Glomerular visceral epithelial cell (primary cell): Measurements from ENCODE around the gene NEMP2.

Source experiments
- DNase-seq: peaks from one replicate; pipeline ENCODE4 v3.0.0-alpha.2; 2016; ENCODE audit errors: extremely low spot score

Gene NEMP2, protein sequence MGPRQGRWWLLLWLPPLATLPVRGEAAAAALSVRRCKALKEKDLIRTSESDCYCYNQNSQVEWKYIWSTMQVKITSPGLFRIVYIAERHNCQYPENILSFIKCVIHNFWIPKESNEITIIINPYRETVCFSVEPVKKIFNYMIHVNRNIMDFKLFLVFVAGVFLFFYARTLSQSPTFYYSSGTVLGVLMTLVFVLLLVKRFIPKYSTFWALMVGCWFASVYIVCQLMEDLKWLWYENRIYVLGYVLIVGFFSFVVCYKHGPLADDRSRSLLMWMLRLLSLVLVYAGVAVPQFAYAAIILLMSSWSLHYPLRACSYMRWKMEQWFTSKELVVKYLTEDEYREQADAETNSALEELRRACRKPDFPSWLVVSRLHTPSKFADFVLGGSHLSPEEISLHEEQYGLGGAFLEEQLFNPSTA

DNA sequence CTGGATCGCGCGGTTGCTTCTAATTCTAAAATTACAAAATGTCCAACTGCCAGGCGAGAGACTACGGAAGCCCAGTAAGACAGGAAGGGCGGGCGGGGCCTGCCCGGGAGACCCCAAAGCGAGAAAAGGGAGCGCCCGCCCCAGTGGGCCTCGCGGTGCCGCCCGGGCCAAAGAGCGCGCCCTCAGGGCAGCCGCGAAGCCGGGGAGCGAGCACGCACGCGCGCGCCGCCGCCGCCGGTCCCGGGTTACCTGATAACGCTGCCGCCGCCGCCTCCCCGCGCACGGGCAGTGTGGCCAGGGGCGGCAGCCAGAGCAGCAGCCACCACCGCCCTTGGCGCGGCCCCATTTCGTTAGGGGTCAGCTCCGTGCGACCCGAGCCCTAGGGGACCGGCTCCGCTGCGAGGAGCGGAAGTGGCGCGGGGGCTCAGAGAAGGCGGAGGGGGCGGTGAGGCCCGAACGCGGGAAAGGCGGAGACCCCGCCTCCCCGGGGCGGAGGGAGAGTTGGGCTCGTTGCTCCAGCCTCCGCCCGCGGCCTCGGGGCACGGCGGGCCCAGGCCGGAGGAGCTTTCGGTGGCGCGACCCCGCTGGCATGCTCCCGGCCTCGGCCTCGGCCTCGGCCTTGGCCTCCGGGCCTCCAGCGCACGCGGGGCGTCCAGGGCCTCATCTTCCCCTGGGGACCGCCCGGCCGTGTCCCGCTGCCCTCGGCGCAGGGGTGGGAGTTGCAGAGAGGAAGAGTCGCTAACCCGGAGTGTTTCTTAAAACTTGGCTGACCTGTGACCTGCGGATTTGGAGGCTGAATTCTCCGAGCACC is at the start of gene NEMP2:
Gene NEMP2, minus strand, starts transcription at position 413 of the 811 bp plus-strand sequence. Its CDS starts 67 bp downstream, at position 346.
- peak; percentile 82 for DNase-seq

DNA sequence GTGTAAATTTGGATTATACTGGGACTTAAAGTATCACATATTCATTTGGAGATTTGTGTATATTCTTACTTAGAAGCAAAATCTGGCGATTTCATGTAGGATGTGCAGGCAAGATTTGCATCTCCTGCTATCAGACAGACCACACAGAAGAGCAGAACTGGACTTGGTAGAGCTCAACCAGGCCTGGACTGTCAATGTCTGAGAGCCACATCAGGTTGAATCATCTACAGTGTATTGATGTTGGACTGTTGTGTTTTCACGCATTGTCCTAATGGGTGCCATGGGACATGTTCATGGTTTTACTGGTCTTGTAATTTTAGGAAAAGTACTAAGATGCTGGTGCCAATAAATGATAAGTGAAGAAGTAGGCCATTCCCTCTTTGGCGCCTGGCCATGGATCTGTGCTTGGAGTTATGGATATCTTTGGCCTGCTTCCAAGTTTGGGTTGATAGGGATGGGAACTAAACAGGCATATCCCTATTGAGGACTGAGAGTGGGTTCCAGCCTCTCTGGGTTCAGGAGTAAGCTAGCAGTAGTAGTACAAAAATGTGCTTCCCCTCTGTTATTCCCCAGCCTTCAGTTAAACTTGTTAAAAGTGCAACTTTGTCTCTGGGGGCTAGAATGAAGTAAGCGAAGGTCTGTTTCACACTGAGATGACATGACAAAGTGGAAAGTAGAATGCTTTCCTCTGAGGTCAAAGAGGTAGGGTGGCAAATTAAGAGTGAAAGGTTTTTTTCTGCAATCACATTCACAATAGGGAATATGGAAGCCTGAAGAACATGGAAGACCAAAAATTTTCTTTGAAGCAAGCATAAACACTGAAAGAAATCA is 49.2 kb upstream of the NEMP2 start:
- no peak for DNase-seq

DNA sequence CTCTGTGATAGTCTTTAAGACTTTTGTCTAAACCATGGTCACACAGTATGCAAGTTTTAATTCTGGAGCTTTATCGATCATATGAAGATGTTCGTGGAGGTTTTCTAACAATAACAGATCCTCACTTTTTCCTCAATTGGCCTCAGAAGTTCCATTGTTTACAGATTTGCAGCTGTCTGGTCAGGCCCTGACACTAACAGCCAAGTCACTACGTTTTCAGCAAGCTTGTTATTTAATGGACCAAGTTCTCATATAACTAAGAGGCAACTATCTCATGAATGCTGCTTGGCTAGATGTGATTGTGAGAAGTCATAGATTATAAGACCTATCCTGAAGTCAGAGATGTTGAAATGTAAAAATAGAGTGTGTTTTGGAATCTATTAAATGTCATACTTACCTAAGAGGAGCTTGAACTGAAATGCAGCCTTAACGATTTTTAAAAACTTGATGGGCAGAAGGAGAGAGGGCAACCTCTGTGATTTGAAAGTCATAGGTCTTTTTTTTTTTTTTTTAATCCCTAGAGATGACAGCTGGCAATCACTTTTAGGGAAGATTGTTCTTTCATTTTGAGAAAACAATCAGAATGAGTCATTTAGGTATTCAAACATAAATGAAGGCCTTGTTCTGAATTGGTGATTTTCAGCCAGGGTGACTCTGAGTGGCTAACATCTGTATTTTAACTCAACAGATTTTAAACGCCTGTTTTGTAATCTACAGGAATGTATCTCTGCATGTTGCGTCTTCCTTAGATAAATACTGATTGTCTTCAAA is 48.4 kb upstream of the NEMP2 start:
- DNase-seq = no peak

- DNase-seq = no peak
These were observed 47.5 kb upstream of the NEMP2 start for GRCh38 chr2:190582019-190582418.

DNA sequence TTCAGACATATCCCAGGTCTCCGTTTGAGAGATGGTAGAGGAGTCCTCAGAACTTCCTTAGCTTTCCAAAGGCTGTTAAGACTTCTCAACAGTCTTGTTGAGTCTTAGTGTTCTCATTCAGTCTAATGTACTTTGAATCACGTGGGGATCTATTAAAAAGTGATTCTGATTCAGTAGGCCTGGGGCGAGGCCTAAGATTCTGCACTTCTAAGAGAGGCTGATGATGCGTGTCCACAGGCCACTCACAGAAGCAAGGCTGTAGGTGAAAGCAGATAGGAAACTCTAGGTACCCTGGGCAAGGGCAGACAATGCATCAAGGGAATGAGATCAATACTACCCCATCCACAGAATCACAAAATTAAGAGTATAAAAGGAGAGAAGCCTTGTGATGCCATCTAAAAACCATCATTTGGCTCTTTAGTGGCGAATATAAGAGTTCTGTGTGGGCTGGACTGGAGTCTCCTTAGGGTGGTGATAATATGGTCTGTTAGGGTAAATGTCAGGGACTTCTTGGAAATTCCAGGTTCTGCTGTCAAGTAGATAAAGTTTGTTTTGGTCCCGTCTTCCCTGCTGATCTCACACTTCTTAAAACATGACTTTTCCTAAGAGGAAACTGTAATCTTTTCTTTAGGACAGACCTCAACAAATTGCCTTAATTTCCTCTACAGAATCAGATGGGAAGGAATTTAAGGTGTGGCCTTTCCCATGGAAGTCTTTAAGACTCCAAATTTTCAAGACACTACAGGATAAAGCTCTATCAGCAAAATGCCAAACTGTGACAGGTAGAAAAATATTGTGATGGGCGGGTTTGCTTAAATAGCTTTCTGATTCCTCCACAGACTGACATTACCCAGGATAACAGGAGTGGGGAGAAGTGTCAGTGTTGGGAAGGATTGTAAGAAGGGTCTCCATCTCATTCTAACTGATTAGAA is 45.7 kb upstream of the NEMP2 start:
- no peak for DNase-seq

DNA sequence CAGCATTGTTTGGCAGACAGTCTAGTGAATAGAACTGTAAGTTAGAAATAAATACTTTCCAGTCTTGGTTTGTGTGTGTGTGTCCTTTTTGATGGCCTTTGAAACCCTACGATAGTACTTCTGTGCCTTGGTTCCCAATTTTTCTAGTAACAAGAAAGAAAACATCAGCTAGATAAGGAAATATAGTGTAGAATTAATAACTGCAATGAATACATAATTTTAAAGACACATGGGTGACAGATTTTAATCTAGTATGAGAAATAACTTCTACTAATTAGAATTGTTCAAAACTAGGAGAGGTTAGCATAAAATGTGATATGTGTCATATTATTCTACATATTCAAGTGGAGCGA is 44.5 kb upstream of the NEMP2 start:
- no peak for DNase-seq

DNA sequence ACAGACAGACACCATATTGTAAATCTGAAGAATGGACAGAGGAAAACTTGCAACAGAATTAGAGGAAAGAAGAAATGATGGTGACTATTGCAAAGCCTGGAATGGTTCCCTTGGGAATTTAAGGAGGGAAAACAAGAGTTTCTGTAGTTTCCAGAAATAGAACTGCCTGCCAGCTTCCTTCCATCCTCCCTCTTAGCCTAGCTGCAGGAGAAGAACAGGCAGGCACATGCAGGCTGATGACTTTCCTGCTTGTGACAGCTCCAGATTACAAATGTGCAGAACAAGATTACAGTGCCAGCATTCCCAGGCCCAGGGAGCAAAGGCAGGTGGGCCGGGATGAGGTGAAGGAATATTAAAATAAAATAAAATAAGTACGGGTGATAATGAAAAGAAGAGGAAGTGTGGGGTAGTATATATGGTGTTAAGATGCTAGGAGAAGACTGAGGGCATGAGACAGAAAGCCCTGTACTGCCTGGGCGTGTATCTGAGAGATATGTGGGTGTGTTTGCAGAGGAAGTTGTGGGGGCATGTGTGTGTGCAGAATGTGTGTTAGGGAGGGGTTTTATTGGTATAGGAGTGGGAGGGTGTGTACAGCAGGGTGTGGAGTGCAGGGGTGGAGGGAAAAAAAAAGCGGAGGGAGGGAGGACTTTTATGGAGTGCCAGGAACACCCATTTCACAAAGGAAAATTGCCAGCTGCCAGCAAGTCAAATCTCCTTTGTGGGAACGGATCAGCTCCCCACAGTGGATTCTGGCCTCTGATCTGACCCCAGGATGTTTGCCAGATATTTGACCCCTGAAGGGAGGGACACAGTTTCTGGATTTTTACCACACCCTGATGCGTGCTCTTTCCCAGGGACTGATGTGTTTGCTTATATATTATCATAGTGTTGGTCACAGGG is 43.9 kb upstream of the NEMP2 start:
- no peak for DNase-seq

- DNase-seq = no peak
These were observed 42.1 kb upstream of the NEMP2 start for GRCh38 chr2:190576573-190576972.

- DNase-seq = no peak
These were observed 40.7 kb upstream of the NEMP2 start for GRCh38 chr2:190575263-190575662.

DNA sequence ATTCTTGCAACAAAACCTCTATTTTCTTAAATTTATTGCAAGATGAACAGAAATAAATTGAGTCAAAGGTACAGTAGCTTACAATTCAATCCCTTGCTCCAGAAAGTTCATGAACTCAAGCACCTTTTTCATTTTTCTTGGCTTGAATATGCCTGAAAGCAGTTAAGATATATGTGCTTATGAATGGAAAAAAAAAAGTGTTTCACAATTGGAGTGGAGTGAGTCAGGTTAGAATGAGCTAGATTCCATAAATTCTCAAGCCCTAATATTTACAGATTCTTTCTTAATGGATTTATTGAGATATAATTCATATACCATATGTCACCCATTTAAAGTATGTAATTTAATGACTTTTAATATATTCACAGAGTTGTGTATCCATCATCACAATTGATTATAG is 39.6 kb upstream of the NEMP2 start:
- no peak for DNase-seq

- no peak for DNase-seq
These were observed 37.7 kb upstream of the NEMP2 start for GRCh38 chr2:190572246-190572645.

DNA sequence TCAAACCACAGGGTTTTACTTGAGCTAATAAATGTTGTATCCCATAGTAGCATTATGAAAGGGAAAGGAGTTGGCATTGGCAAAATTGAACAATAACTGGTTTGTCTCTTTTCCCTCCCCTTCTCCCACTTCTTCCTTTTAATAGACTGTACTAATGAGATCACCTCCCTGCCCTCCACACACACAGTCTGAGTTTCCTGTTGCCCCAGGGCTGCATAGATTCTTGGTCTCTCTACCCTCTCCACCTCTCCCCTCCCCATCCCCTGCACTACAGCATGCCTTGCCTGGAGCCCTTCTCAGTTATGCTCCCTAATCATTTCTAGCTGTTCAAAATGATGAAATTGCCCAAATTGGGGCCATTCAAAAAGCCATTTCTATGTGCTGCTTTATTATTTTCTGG is 37.2 kb upstream of the NEMP2 start:
- DNase-seq = no peak

- no peak for DNase-seq
These were observed 36.3 kb upstream of the NEMP2 start for GRCh38 chr2:190570871-190571270.

DNA sequence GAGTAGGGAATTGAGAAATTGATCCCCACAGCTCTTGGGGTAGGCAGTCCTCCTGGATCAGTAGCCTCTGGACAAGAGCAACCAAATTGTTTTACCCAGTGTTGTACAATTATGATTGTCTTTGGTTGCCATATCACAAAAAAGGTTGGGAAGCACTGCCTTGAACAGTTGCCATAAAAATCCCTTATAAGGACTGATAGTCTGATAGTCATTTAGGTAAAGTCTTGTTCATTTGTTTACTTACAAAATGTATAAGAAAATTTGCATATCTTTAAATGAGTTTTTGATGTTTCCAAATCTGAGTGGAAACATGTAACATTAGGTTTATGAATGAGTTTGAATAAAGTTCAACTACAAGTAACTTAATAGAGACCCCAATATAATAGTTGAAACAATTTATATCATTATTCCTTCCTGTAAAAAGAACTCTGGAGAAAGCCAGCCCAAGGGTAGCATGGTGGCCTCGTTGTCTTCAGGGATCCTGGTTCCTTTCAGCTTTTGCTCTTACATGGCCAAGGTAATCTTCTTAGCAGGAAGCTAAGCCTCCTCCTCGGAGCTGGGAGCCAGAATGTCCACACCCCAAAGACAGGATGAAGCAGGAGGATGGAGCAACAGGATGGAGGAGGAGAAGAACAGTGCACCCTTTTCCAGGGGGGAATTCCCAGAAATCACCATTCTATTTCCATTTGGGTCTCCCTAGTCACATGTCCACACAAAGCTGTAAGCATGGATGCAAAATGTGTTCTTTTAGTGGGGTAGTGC is 35.7 kb upstream of the NEMP2 start:
- DNase-seq = no peak

GRCh38 chr2:190564838-190565237 is 30.3 kb upstream of the NEMP2 start:
- no peak for DNase-seq

DNA sequence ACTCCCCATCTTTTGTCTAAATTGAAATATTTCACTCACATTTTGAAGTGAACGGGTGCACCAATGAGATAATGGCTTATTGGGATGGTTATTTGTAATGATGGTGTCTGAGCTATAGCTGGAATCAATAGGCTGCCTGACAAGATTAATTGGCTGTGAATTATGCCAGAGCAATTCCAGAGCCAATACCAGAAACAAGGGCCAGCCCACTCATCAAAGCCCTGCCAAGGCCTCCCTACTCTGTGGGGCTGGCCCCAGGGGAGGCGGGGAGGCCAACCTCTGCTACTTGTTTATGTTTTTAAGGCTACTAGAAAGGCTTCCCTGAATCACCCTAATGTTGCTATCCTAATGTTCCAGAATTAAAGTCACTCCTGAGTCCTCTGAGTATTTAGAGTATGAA is 29.1 kb upstream of the NEMP2 start:
- DNase-seq = no peak

DNA sequence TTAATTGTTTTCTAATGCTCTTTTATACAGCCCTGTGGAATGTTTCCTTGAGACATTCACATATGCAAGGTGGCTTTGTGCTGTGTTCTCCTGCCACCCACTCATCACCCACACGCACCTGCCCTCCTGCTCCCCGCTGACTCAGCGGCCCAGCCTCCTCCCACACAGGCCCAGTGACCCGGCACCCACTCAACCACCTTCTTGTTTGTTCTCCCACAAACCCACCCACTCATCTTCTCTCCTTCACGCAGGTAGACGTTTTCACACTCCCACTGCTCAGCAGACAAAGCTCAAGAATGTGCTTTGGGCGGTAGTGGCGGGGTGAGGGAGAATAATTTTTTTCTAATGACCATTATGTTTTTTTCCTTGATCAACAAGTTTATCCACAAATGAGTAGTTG is 28.6 kb upstream of the NEMP2 start:
- no peak for DNase-seq

GRCh38 chr2:190562121-190562520 is 27.6 kb upstream of the NEMP2 start:
- no peak for DNase-seq

DNA sequence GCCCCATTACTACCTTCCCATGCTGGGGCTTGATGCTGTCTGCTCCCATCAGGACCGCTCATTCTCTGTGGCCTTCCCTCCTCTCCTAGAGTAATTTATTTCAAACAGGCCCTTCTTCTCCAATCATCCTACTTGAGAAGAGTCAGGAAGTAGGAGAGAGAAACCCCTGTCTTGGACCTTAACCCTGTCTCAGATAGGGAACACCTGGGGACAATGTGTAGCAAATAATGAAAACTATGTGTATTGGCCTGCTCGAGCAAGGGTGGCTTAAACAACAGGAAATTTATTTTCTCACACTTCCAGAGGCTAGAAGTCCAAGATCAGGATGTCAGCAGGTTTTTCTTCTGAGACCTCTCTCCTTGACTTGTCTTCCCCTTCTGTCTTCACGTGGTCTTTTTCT is 26.6 kb upstream of the NEMP2 start:
- DNase-seq = no peak
